MCF 10A (cell line): ENCODE results near the gene GIPC2. TPM values are rescaled to one million over a fixed set of nuclear protein-coding genes. Genes with fewer than 3 reads are reported as not detected.
A peak's percentile ranks its signal among the peaks of the same experiment; 100 is the strongest.

Experiments used
- BruUV-seq: library from RNA; stranded (reverse); fragments of 400-500 nt; replicated peaks from 2 replicates; lab custom pipeline; 2021; lab: Mats Ljungman, UMichigan
- CTCF ChIA-PET: fragments of 300-600 bp; sonication (Branson Sonifier 250); formaldehyde crosslinking; extraction: SDS; loops from one replicate; lab custom pipeline; 2021; ENCODE audit warnings: antibody characterized with exemption, inconsistent platforms; lab: Yijun Ruan, JAX
- POLR2A ChIA-PET: fragments of 300-600, 350-650 bp; sonication (Branson Sonifier 250); formaldehyde crosslinking; extraction: SDS; loops from one replicate; lab custom pipeline; 2020; ENCODE audit warnings: antibody characterized with exemption, inconsistent platforms; lab: Yijun Ruan, JAX
- DNase-seq: peaks from one replicate; pipeline ENCODE4 v3.0.0-alpha.2; 2018; ENCODE audit not compliant: unreplicated experiment
- H3K27ac Mint-ChIP-seq: one replicate; pipeline ENCODE4 v1.8.0; 2022; ENCODE audit warnings: mild to moderate bottlenecking, low read depth, mixed read lengths; ENCODE audit not compliant: unreplicated experiment
- H3K27me3 Mint-ChIP-seq: one replicate; pipeline ENCODE4 v1.8.0; 2022; ENCODE audit warnings: mixed read lengths; ENCODE audit not compliant: insufficient read depth, unreplicated experiment
- H3K36me3 Mint-ChIP-seq: one replicate; pipeline ENCODE4 v1.8.0; 2022; ENCODE audit warnings: mild to moderate bottlenecking, moderate library complexity, mixed read lengths; ENCODE audit not compliant: insufficient read depth, unreplicated experiment
- H3K4me1 Mint-ChIP-seq: one replicate; pipeline ENCODE4 v1.8.0; 2022; ENCODE audit warnings: mixed read lengths; ENCODE audit not compliant: insufficient read depth, unreplicated experiment
- H3K4me3 Mint-ChIP-seq: one replicate; pipeline ENCODE4 v1.8.0; 2022; ENCODE audit warnings: mild to moderate bottlenecking, moderate library complexity, mixed read lengths; ENCODE audit not compliant: unreplicated experiment
- H3K9me3 Mint-ChIP-seq: one replicate; pipeline ENCODE4 v1.8.0; 2022; ENCODE audit warnings: mixed read lengths; ENCODE audit not compliant: unreplicated experiment
- intact Hi-C: fragments of 100-400 bp; cut with micrococcal nuclease; formaldehyde crosslinking; loops from 2 replicates; pipeline ENCODE4 v1.14.1; 2022
- total RNA-seq: library from RNA; stranded (reverse); gene quantifications from 2 replicates; pipeline ENCODE4 v1.2.3, GENCODE V29; 2022
- TF ChIP-seq, protein P1 (sequence below): fragments of 200-600 bp; IDR thresholded peaks from one replicate; pipeline ENCODE4 v1.8.0; 2022; ENCODE audit warnings: antibody characterized with exemption, mild to moderate bottlenecking; ENCODE audit not compliant: unreplicated experiment

GIPC2 gene
- total RNA-seq, 1 experiment from 2014 or later: 0.07 TPM

DNA sequence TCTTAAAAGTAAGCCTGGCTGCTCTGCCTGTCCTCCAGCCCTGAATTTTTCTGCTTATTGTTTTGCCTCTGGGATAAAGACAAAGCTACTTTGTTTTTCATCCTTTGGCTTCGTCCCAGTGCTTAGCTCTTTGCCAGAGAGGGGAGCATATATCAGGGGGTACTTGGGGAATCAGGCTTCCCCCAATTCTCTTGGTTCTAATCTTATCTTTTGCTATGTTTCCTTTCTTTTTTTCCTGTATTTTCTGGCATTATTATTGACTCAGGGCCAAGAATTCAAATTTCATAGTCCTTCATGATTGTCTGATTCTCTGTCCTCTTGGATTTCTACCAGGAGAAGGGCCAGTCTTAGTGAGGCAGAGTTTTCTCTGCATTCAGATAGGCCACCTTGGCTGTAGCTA lies 51.2 kb downstream of the GIPC2 start:
- no peak overlapping the region for H3K4me3 Mint-ChIP-seq
- ChIA-PET CTCF (interaction anchor here (0.5 to 3.4 kb wide), 7 partner anchors 15 to 788 kb away, joined by 3 to 13 read pairs (median 4); partner anchors contain the start of gene DNAJB4), POLR2A (interaction anchor here (0.6 to 3.8 kb wide), 4 partner anchors 71 to 119 kb away, joined by 3 to 27 read pairs (median 4); partner anchors contain the start of genes DNAJB4 and FUBP1)
- no peaks in the 10 kb centered on the region for H3K9me3 Mint-ChIP-seq
- intact Hi-C loops: no loop called here
- H3K27me3 Mint-ChIP-seq: no peaks in the 10 kb centered on the region
- no peaks in the 10 kb centered on the region for H3K36me3 Mint-ChIP-seq
- BruUV-seq: no TSS peak
- peaks cover 32% of the 10 kb centered on the region for H3K4me1 Mint-ChIP-seq
- TF ChIP-seq, protein P1, sequence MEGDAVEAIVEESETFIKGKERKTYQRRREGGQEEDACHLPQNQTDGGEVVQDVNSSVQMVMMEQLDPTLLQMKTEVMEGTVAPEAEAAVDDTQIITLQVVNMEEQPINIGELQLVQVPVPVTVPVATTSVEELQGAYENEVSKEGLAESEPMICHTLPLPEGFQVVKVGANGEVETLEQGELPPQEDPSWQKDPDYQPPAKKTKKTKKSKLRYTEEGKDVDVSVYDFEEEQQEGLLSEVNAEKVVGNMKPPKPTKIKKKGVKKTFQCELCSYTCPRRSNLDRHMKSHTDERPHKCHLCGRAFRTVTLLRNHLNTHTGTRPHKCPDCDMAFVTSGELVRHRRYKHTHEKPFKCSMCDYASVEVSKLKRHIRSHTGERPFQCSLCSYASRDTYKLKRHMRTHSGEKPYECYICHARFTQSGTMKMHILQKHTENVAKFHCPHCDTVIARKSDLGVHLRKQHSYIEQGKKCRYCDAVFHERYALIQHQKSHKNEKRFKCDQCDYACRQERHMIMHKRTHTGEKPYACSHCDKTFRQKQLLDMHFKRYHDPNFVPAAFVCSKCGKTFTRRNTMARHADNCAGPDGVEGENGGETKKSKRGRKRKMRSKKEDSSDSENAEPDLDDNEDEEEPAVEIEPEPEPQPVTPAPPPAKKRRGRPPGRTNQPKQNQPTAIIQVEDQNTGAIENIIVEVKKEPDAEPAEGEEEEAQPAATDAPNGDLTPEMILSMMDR: no peak
- H3K27ac Mint-ChIP-seq: peak overlapping the region; percentile 28
- DNase-seq: no peak

DNA sequence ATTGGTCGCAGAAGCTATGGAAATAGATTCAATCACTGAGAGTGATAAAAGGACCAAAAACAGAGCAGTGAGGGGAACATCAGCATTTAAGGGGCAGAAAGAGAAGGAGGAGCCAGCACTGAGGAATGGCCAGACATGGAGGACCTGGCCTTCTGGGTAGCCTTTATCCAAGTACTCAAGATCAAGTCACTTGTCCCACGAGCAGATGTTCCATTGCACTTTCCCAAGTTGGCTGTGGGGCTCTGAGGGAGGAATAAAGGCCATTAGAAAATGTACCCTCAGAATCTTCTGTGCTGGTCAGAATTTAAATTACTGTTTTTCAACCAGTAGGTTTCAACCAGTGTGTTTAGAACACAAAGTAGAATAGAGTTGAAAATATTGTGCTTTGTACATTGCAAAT lies 55.3 kb downstream of the GIPC2 start:
- H3K27me3 Mint-ChIP-seq: no peaks in the 10 kb centered on the region
- ChIA-PET CTCF (interaction anchor here (1.2 to 2.5 kb wide), 2 partner anchors 13 to 121 kb away, joined by 5 to 24 read pairs; no protein-coding TSS in a partner anchor), POLR2A (interaction anchor here (1.5 to 4.2 kb wide), 6 partner anchors 8 to 123 kb away, joined by 3 to 25 read pairs (median 8); partner anchors contain the start of genes DNAJB4 and FUBP1)
- H3K4me1 Mint-ChIP-seq: peaks cover 18% of the 10 kb centered on the region
- H3K36me3 Mint-ChIP-seq: no peaks in the 10 kb centered on the region
- DNase-seq: no peak
- TF ChIP-seq, protein P1: no peak
- no peaks in the 10 kb centered on the region for H3K9me3 Mint-ChIP-seq
- H3K4me3 Mint-ChIP-seq: no peak overlapping the region
- no TSS peak for BruUV-seq
- H3K27ac Mint-ChIP-seq: no peak overlapping the region
- intact Hi-C loops: no loop called here

DNA sequence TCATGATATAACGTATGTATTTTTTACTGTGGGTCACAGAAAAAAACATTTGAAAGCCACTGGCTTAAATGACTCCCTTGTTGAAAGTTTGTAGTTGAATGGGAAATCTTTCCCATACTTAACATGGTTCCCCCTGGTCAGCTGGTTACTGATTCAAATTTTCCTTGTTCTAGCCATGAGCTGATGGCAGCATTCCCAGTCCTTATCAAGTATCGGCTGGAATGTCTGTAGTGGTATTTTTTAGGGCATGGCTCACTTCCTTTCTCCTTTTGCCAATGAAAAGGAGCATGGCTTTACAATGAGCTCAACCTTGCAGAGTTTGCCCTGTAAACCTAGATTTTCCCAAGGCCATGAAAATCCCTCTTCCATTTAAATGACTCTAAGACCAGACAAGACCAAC lies 55.7 kb downstream of the GIPC2 start:
- intact Hi-C loops: no loop called here
- no TSS peak for BruUV-seq
- POLR2A ChIA-PET: interaction anchor here (1.5 to 4.2 kb wide), 7 partner anchors 8 to 124 kb away, joined by 3 to 25 read pairs (median 6); partner anchors contain the start of genes DNAJB4 and FUBP1
- no peaks in the 10 kb centered on the region for H3K36me3 Mint-ChIP-seq
- no peaks in the 10 kb centered on the region for H3K27me3 Mint-ChIP-seq
- TF ChIP-seq, protein P1: no peak
- DNase-seq: peak; percentile 45
- H3K4me1 Mint-ChIP-seq: peaks cover 14% of the 10 kb centered on the region
- CTCF ChIA-PET: interaction anchor here (0.6 to 2.5 kb wide), 4 partner anchors 13 to 123 kb away, joined by 3 to 24 read pairs (median 4); partner anchors contain the start of gene FUBP1
- no peaks in the 10 kb centered on the region for H3K9me3 Mint-ChIP-seq
- H3K4me3 Mint-ChIP-seq: no peak overlapping the region
- H3K27ac Mint-ChIP-seq: peak overlapping the region; percentile 35

DNA sequence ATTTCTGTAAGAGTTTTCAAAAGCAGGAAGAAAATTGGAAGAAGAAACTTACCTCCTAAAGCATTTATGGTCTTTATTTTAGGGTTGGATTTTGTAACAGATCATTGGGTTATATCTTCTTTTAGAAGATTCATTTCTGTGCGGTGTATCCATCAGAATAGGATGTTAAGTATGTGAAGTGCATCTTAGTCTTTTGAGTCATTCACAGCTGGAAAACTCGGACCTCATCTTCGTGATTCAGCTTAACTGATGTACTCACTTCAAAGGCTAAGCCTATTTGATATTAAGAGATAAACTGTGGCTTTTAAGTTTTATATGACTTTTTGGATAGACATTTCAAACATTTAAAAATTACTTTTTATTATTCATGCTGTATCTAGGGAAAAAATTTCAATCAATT lies 56.3 kb downstream of the GIPC2 start:
- no peaks in the 10 kb centered on the region for H3K36me3 Mint-ChIP-seq
- BruUV-seq: no TSS peak
- no peaks in the 10 kb centered on the region for H3K27me3 Mint-ChIP-seq
- TF ChIP-seq, protein P1: no peak
- intact Hi-C loops: no loop called here
- no peak for DNase-seq
- no peak overlapping the region for H3K4me3 Mint-ChIP-seq
- peaks cover 11% of the 10 kb centered on the region for H3K4me1 Mint-ChIP-seq
- CTCF ChIA-PET: interaction anchor here (0.9 to 1.2 kb wide), 2 partner anchors 122 to 123 kb away, joined by 3 to 5 read pairs; partner anchors contain the start of gene FUBP1
- POLR2A ChIA-PET: interaction anchor here (1.5 to 4.2 kb wide), 7 partner anchors 8 to 124 kb away, joined by 3 to 25 read pairs (median 6); partner anchors contain the start of genes DNAJB4 and FUBP1
- H3K9me3 Mint-ChIP-seq: no peaks in the 10 kb centered on the region
- H3K27ac Mint-ChIP-seq: peak overlapping the region; percentile 35
